ENCODE results near the gene TMEM54.

Gene TMEM54

GRCh38 chr1:32900956-32901822 is at the start of gene TMEM54:
TSS of gene TMEM54 (minus strand) at chr1:32901389. CDS start at chr1:32901238, 151 bp downstream.
- FAIRE-seq: no peak

DNA sequence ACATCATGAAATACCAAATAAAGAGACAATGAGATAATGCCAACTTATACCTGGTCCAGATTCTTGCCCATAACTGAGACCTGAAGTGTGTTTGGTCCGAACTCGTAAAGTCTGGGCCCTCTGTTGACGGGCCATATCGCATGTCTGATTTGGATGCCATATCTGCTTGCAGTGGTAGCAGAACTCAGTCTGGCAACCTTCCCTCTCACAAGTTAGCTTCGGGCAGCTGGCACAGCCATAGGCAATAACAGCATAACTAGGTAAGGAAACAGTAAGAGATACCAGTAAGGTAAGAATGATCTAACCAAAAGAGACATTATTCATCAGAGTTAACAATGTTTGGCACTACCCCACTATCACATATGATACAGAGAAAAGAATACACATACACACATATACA is 48.3 kb upstream of the TMEM54 start:
- no peak for FAIRE-seq

DNA sequence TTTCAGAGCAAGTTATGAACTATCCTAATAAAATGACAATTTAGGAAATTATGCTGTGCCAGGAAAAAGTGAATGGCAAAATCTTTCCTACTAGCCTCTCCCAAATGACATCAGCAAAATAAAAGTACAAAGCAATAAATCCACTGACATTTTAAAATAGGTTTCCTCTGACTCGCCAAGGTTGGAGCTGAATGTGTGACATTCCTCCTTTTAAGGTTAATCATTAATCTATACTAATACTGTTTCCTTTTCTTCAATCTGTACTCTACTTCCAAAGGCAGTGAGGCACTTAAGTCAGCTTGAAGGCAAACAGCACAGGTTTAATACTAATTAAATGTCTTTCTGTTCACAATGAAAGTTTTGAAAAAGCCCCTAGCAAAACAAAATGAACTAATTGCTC is 47.7 kb upstream of the TMEM54 start:
- FAIRE-seq: no peak

GRCh38 chr1:32948390-32948722 is 47.2 kb upstream of the TMEM54 start:
- FAIRE-seq: no peak

GRCh38 chr1:32947669-32948389 is 46.6 kb upstream of the TMEM54 start:
- FAIRE-seq: no peak

DNA sequence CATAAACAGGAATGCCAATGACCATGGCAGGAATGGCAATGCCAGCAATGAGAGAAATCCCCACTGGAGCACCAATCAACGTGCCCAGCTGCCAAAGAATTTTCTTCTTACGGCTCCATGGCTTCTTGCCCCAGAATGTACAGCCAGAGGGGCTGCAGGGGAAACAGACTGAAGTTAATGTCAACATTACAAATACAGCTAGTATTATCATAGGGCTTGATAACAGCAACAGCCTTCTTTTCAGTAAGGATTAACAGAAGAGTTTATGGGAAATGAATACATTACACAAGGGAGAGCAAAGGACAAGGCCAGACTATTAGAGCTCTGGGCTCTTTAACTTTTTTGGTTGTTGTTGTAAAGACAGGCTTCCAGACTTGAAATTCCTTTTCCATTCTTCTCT is 45.2 kb upstream of the TMEM54 start:
- no peak for FAIRE-seq

DNA sequence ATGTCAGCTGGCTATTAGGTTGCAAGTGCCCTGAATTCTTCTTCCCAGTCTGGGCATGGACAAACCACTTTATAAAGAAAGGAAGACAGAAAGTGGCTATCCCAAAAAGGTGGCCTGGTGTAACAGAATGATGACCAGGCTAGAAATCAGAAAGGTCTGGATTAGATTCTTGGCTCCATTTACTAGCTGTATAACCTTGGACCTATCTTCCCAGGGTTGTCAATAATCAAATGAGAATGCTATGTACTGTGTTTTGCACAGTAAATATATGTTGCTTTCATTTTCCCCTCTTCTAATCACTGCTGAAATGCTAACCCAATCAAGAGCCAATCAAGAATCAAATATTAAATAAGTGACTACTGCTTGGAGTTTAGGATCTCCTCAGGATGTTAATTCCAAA is 43.0 kb upstream of the TMEM54 start:
- FAIRE-seq: no peak

DNA sequence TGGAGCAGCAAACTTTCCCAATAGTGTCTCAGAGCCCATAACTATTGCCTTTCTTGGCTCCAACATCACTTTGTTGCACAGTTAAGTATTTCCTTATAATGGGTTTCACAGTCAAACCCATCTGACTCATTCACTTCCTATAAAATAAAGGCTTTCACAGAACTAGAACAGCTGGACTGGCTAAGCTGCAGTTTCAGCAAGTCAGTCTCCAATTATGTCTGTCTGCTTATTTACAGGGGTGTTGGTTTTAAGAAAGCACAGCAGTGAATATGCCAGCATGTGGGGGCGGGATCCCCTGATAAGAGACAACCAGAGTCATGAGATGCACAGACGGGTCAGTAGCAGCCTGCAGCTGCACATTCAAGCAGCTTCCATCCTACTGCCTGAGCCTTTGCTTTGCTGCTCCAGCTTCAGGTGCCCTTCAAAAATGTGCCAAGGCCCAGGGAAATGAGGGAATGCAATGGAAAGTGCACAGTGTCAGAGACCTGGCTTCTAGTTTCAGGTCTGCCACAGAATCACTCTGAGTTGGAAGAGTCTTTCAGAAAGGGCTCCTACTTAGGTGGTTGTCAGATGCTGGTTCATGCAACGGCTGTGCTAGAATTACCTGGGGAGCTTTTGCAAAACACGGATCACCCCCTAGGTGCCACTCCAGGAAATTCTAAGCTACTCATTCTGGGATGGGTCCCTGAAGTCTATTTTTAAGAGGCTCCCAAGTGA is 38.6 kb upstream of the TMEM54 start:
- FAIRE-seq: no peak

DNA sequence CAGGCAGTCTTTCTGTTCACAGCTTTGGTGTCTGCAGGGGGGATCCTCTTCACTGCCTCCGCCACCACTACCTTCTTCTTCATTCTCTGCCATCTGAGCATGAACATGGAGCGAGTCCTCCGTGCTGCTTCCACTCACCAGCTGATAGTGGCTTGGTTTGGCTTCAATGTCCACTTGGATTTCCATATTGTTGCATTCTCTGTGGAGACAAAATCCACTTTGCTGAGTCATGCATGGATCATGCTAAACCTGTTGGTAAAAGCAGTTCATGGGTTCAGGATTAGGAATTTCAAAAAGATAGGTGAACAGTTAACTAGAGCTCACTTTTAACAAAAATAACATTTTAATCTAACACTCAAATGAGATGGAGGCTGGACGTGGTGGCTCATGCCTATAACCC is 35.9 kb upstream of the TMEM54 start:
- FAIRE-seq: no peak

GRCh38 chr1:32934535-32934934 is 33.3 kb upstream of the TMEM54 start:
- no peak for FAIRE-seq

DNA sequence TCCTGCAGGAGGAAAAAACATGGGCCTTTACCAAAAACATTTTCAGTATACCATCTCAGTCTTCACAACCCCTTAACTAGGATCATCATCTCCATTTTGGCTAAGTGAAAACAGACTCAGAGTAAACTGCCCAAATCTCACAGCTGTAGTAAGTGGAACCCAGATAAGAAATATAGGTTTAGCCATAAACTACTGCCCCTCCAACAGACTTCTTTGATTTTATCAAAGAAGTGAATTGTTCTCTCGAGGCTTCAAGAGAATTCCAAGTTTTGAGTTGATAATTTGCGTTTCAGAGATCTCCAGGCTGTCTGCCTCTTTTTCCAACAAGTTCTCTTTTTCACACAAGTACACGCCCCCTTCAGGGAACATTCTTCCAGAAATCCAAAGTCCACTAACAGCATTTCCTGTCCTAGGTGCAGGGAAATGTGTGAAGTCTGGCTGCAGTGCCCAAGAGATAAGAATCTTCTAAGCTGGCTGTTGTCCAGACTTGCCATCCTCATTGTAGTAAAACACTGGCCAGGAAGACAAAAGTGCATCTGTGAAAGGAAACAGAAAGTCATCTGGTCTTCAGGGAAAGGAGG is 32.6 kb upstream of the TMEM54 start:
- no peak for FAIRE-seq

DNA sequence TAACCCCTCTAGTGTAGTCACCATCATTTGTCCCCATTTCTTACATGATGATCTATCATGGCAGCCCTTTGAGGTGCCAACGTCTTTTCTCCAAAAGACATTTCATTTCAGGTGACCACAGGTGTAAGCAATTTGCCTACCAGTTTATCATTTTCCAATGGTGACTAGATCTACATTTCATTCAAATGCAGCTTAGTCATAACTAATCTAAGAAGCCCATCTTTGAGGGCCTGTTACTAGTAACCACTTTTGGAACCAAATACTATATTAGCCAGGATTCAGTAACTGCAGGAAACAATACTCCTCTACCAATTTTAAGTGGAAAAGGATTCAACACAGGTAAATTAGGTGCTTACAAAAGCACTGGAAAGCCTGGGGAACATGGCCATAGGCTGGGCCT is 30.6 kb upstream of the TMEM54 start:
- no peak for FAIRE-seq

GRCh38 chr1:32929366-32929765 is 28.2 kb upstream of the TMEM54 start:
- no peak for FAIRE-seq

- no peak for FAIRE-seq
These were observed 27.5 kb upstream of the TMEM54 start for GRCh38 chr1:32928715-32929114.

DNA sequence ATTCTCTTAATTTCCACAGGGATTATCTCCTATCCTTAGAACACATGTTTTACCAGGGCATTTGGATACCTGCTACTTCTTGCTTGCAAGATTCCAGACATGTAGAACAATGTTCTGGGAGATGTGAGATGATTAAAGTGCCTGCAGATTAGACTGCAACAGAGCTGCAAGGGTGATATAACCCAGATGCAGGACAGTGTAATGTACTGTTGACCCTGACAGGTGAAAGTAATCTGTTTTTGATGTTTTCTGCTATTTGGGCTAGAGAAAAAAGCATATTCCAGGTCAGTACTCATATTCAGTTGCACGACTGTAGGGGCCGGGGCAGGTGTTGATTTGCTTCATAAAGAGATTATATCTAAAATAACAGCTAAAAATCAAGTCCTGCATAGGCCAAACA is 27.1 kb upstream of the TMEM54 start:
- no peak for FAIRE-seq

- no peak for FAIRE-seq
These were observed 26.3 kb upstream of the TMEM54 start for GRCh38 chr1:32927441-32927840.

DNA sequence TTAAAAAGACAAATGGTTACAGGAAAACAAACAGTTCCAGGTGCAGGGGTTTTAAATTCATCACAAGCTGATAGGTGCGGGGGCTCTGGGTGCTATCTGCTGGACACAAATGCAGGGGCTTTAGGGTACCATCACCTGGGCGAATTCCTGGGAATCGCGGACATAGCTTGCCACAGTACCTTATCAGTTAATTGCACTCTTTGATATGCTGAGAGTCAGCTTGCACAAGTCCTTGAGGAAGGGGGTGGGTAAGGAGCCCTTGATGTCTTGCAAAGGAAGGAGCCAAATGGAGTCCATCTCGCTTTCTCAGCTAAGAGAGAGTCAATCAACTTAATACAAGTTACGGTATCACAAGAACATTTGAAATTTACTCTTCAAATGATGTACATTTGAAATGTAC is 25.4 kb upstream of the TMEM54 start:
- FAIRE-seq: no peak

- no peak for FAIRE-seq
These were observed 24.4 kb upstream of the TMEM54 start for GRCh38 chr1:32925403-32926162.

DNA sequence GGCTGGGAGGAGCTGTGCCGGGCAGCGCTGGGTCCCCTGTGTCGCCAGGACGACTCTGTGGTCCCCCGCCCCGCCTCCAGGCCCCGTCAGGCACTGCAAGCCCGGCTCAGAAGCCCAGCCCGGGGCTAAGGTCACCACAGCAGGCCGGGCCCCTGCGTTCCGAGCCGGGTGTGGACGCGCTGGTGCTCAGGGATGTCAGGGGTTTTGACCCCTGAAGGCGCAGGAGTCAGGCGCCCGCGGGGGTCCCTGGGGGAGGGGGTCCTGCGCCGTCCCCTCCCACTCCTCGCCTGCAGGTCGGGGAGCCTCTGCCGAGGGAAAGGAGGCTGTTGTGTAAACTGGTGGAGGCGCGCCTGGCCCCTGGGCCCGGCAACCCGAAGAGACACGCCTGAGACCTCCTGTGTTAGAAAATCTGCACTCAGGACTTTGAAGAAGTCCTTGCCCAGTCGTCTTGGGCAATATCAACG is 23.7 kb upstream of the TMEM54 start:
- FAIRE-seq: no peak

DNA sequence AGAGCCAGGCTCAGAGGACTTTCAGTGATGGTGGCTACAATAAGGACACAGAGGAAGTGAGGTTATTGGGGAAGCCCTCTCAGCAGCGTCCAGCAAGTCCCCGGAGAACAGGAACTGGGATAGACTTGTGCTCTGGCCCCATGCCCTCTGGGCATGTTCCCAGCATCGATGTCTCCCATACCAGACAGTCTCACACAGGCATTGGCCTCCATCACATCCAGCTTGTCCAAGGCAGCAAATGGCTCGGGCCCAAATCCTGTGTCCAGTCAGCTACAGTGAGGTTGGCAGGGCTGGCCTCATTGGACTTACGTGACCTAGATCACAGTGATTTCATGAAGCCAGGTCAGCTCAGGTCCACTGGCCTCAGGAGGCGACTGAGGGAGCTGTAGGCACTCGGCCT is 19.6 kb upstream of the TMEM54 start:
- no peak for FAIRE-seq

GRCh38 chr1:32919811-32920733 is 18.9 kb upstream of the TMEM54 start:
- no peak for FAIRE-seq
